Erythroblast (primary cell): ENCODE results near the gene SYAP1.

Experiments
- GATA1 ChIP-seq: IDR thresholded peaks from 2 replicates; pipeline ENCODE4 v1.6.1; 2011; ENCODE audit warnings: low read depth, mild to moderate bottlenecking, control low read depth, low read length, moderate library complexity
- POLR2A ChIP-seq: IDR thresholded peaks from 2 replicates; pipeline ENCODE4 v1.6.1; 2011; ENCODE audit warnings: mild to moderate bottlenecking, low read length

DNA sequence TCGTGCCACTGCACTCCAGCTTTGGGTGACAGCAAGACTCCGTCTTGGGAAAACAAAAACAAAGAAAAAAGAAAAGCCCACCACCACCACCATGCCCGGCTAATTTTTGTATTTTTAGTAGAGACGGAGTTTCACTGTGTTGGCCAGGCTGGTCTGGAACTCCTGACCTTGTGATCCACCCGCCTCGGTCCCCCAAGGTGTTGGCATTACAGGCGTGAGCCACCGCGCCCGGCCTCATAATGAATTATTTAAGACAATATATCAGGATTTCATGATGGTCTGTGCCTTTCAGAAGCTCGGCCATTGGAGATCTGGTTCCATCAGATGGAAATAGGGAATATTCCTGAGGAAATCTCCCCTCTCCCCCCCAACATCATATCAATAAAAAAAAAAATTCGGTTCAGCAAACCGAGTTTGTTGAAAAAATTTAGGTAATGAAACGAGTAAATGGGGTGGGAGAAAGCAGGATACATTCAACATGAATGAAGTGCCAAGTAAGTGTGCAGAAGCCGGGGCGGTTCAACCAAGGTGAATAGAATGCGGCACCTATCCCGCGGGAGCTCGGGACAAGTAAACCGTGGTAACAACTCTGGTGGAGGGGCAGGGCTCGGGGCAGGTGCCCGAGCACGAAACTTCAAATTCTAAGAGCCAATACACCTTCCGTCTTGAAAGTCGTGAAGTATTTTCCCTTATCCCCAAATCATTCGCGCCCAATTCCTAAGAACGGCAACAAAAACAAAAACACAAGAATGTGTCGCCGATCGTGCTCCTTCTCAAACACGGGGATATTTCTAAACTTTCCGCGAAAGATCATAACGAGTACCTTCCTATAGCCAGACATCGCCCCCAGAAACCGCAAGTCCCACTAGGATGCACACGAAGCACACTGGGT lies 66.1 kb downstream of the SYAP1 start:
- TF ChIP-seq POLR2A: no peak
- no peak for TF ChIP-seq GATA1
